Activated naive CD8-positive, alpha-beta T cell treated with anti-CD3 and anti-CD28 coated beads, Interleukin-2, amount 50 U/mL, for 16 hours (primary cell): ENCODE data around the gene AMZ2.
"Not testable (repeated sequence)": the region's sequence is repeated elsewhere in the genome, so short reads cannot be mapped to it uniquely, and the experiment has no call there.

Experiments used
- DNase-seq: peaks from one replicate; pipeline ENCODE4 v3.0.0-alpha.2; 2020; ENCODE audit warnings: low read depth, low spot score

The AMZ2 gene

DNA sequence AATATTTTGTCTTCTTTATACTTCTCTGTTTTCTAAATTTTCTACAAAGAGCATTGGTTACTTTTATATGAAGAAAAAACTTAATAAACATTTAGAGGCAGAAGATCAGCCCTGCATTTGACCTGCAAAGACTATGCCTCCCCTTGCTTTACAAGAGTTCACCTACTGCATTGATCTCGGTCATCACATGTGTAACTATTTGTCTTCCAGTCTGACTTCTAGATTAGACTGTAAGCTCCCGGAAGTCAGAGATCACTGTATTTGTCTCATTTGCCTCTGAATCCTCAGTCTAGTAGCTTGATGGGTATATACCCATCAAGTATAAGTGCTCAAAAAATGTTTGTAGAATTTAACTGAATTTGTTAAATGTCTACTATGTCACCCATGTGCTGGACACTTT is 27.7 kb upstream of the AMZ2 start:
- DNase-seq = not testable (repeated sequence)

- DNase-seq = not testable (repeated sequence)
These were observed 27.1 kb upstream of the AMZ2 start for GRCh38 chr17:68220786-68221185.

DNA sequence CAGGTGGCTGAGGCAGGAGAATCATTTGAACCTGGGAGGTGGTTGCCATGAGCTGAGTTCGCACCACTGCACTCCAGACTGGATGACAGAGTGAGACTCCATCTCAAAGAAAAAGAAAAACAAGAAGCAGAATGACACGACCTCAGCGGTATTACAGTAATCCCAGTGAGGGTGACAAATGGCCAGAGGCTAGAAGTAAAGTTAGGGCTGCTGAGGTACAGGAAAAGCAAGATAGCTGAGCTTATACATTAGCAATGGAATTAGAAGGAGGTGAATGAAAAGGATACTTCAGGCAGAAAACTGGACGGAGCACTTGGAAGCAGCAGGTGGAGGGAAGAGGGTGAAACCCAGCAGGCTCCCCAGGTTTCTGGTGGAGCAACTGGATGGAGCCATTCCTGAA is 26.1 kb upstream of the AMZ2 start:
- DNase-seq = no peak

DNA sequence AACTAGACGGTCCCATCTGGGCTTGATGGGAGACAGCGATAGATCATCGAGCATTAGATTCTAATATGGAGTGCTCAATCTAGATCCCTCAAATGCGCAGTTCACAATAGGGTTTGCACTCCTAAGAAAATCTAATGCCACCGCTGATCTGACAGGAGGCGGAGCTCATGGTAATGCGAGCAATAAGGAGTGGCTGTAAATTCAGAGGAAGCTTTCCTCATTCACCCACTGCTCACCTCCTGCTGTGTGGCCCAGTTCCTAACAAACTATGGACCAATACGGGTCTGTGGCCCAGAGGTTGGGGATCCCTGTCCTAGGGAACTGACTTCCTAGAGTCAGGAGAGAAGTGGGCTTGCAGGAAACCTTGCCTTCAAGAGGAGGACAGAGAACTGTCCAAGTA is 25.2 kb upstream of the AMZ2 start:
- DNase-seq = no peak

- DNase-seq = not testable (repeated sequence)
These were observed 22.8 kb upstream of the AMZ2 start for GRCh38 chr17:68225055-68225454.

- not testable (repeated sequence) for DNase-seq
These were observed 19.7 kb upstream of the AMZ2 start for GRCh38 chr17:68228039-68228680.

DNA sequence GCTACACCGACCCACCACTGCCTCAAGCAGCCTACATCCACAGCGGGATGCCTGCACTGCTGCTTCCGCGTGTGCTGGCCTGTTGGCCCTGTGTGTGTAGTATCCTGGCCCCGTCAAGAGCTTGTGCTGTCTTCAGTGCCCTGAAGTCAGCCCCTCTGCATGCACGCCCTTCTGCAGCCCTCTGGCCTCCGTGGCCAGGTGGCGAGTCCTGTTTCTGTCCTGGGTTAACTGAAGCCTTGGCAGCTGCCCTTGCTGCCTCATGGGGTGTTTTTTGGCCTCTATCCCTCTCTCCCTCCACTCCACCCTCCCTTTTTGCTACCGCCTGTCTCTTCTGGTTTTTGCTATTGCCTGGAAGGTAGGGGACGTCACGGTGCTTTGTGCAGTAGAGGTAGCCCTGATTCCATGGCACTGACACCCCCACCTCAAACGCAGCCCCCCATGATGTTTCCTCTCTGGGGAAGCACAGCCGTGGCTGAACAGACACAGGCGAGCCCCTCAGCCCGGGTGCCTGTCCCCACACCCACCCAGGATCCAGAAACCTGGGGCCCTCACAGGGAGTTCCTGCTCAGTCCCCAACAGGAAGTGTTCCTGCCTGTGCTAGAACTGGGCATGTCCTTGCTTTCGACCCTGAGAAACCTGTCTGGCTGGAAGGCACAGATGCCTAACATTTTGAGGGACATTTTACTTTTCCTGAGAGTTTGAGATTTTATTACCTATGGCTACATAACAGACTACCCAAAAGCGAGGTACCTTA is 18.8 kb upstream of the AMZ2 start:
- no peak for DNase-seq

DNA sequence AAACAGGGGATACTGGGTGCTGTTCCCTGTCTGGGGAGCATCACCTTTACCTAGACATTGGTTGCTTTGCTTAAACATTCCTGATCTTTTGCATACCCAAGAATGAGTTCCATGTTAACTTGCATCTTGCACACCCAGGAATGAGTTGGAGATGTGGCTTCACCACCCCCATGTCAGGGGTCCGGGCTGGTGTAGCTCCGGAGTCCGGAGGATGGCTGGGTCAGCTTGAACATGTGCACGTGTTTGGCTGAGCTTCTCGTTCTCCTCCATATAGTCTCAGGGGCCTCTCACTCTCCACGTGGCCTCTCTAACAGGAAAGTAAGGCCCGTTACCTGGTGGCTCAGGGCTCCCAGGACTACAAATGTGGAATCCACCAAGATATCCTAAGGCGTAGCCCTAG is 18.2 kb upstream of the AMZ2 start:
- no peak for DNase-seq

GRCh38 chr17:68231131-68231530 is 16.7 kb upstream of the AMZ2 start:
- DNase-seq = not testable (repeated sequence)

DNA sequence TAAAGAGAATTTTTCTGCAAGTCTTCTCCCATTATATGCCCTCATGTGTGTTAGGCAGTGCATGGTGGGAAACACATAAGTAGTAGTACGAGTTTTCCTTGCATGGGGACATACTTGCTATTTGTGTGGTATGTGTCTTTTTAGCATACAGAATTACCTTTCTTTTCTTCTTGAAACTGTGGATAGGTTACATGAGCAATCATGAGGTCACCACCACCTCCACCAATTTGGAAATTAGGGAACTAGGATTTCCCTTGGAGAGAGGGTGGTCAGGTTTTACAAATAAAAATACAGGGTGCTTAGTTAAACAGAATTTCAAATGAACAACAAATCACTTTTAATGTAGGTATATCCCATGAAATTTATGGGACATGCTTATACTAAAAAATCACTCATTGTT is 16.3 kb upstream of the AMZ2 start:
- DNase-seq = no peak

DNA sequence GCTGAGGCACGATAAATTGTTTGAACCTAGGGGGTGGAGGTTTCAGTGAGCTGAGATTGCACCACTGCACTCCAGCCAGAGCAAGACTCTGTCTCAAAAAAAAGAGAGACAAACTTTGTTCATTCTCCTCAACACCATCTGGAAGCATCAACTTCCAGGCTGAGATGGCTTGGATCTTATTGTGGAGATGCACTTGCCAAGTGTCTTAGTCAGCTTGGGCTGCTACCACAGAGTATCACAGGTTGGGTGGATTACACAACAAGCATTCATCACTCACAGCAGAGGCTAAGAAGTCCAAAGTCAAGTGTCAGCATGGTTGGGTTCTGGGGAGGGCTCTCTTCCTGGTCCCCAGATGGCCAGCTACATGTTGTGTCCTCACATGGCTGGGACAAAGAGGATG is 15.1 kb upstream of the AMZ2 start:
- not testable (repeated sequence) for DNase-seq

DNA sequence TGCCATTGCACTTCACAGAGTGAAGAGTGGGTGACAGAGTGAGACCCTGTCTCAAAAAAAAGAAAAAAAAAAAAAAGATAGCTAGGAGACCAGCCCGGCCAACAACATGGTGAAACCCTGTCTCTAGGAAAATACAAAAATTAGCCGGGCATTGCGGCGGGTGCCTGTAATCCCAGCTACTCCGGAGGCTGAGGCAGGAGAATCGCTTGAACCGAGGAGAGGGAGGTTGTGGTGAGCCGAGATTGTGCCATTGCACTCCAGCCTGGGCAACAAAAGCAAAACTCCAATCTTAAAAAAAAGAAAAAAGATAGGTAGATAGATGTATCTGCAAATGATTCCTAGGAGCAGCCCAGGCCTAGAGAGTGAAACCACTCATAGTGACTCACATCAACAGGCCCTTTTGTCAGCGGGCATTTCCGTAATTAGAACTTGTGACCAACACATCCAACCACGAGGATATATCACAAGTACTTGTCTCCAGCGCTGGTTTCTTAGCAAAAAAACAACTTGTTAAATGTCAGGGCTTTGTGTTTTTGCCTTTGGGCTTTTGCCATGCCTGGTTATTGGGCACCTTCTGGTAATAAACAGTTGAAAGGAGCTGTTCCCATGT is 13.0 kb upstream of the AMZ2 start:
- DNase-seq = not testable (repeated sequence)

DNA sequence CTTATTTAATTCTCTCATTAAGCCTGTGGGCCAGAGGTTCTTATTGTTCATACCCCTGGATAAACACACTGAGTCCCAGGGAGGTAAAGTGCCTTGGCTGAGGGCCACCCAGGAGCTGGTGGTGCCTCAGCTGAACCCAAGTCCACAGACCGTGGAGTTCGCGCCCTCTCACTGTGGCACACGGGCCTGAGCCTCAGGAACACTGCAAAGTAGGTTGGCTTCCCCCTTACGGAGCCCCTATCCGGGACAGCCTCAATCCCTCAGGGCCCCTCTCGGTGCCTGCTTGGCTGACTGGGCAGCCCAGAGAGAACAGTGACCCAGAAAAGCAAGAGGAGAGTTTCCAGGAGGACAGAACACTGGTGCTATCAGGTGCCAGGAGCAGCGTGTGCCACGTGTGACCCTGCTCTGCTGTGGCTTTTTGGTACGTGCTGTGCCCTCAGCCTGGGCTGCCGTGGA is 12.5 kb upstream of the AMZ2 start:
- not testable (repeated sequence) for DNase-seq

DNA sequence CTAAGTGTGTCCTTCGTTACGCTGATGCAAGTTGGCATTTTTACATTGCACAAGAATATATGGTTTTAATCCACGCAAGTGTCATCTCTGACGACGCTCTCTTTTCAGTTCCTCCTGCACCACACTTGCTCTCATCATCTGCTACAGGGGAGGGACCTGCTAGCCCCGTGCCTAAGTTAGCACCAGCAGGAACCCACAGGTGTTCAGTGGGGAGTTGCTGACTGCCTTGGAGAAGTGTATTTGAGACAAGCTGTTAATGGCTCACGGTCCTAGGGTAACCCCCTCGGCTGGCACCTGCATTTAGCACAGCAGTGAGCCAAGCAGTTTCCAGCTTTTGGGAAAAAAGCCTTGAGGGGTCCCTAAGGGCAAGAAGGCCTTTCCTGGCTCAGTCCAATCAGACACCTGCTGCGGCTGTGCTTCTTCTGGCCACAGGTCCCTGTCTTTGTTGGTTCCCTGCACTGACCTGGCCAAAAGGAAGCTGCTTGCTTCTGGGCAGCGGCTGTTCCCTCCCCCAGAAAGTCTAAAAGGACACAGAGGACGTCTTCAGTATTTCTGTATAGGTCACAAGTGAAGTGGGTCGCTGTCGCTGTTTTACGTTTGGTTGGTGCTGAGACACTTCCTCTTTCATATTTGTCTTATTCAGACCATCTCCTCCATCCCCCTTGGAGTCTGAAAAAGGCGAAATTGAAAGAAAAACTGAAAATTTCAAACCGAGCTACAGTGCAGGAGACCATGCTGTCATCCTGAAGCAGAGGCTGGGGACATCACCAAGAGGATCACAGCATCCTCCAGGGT is 10.3 kb upstream of the AMZ2 start:
- DNase-seq = not testable (repeated sequence)

- DNase-seq = no peak
These were observed 9.5 kb upstream of the AMZ2 start for GRCh38 chr17:68238164-68238870.

DNA sequence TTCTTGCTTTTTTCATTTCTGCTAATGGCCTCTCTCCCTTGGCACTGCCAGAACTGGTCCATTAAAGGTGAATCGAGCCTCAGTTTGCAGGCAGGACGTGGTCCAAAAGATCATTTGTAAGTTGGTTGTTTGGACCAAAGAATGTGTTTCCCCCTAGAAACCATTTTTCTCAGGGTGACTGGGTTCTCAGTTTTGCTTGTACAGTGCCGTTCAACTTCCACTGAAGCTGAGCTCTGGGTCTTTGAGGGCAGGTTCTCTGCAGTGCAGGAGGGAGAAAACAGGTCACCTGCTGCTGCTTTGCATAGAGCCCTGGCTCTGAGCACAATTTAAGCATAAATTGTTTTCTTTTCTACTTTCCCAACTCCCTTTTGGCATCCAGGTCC is 9.0 kb upstream of the AMZ2 start:
- DNase-seq = no peak

- DNase-seq = no peak
These were observed 8.0 kb upstream of the AMZ2 start for GRCh38 chr17:68239632-68240366.

- no peak for DNase-seq
These were observed 1.4 kb upstream of the AMZ2 start for GRCh38 chr17:68246271-68247028.

DNA sequence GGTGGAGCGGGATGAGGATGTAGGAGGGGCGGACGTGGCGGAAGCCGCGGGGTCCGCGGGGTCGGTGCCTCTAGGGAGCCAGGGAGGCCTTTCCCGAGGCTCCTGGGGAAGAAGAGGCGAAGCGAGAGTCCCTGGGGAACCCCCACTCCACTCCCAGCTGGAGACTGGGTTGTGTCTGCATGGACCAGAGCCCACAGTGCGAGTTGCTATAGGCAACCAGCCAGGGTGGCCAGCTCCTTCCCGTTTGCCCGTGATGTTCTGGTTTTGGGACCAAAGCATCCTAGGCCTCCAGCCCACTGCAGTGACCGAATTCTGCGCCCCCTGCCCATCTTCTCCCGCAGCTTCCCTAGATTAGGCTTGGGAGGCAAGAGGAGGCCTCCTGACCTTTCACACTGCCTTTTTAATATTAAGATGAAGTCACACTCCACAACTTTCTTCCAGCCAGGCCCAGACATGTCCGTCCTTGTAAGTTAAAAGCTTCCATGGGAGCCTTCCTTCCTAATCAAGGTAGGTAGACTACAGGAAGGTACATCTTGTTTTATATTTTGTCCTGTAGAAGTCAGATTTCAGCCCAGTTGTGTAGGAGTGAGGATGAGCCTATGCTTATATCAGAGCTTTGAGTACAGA is 469 bp downstream of the AMZ2 start:
- no peak for DNase-seq
